Measurements from ENCODE around the gene RPF1.
A peak's percentile ranks its signal among the peaks of the same experiment; 100 is the strongest.
"Not testable (repeated sequence)": the region's sequence is repeated elsewhere in the genome, so short reads cannot be mapped to it uniquely, and the experiment has no call there.

Gene RPF1, protein sequence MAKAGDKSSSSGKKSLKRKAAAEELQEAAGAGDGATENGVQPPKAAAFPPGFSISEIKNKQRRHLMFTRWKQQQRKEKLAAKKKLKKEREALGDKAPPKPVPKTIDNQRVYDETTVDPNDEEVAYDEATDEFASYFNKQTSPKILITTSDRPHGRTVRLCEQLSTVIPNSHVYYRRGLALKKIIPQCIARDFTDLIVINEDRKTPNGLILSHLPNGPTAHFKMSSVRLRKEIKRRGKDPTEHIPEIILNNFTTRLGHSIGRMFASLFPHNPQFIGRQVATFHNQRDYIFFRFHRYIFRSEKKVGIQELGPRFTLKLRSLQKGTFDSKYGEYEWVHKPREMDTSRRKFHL

DNA sequence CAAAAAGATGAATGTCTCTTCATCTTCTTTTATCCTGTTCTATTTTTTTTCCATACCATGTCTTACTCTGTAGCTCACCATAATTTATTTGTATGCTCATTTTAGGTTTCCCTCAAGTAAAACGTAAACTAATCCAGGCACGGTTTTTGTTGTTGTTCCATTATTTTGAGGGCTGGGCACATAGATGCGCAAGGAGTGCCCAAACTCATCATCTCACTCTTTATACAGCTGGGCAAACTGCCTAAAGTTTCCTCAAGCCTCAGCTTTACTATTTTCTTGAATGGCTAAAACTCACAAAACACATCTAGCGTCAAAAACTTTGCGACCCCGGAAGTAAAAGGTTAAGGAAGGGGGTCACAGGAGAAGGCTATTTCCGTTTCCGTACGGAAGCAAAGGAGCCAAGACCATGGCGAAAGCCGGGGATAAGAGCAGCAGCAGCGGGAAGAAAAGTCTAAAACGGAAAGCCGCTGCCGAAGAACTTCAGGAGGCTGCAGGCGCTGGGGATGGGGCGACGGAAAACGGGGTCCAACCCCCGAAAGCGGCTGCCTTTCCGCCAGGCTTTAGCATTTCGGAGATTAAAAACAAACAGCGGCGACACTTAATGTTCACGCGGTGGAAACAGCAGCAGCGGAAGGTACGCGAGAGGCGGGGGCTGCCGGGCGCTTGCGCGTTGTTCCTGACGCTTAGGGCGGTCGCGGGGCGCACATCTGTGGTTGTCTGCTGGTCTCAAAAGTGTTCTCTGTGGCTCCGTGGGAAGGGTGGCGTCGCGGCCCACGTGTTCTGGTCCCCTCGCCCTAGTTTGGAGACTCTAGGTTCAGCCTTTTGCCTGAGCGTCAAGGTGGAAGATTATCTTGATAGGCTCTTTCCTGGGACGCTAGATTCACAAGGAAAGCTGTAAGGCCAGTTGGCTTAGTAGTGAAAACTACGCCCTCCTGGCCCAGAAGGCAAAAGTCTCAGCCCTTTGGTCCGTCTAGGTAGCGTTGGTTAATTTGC, at the start of gene RPF1:
Gene RPF1 (plus strand): TSS at position 391 of the 993 bp plus-strand sequence. CDS start 16 bp downstream, at position 407.
- DNase-seq = peak; percentile 77

DNA sequence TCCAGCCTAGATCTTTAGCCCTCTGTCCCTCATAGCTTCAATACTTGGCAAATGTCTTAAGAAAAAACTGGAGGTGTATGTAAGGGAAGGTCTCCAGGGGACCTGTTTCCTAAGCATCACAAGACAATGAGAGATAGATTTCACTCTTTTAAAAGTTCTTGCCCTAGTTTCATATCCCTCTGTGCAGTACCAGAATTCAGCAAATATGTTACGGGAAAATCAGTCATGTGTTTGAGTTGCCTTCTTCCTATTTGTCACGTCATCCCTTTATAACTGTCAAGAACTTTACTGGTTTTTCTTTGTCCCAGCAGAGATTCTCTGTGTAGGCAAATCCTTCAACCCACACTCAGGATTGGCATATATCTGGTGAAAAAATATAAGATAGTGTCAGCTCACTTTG, 48.5 kb upstream of the RPF1 start:
- no peak for DNase-seq

DNA sequence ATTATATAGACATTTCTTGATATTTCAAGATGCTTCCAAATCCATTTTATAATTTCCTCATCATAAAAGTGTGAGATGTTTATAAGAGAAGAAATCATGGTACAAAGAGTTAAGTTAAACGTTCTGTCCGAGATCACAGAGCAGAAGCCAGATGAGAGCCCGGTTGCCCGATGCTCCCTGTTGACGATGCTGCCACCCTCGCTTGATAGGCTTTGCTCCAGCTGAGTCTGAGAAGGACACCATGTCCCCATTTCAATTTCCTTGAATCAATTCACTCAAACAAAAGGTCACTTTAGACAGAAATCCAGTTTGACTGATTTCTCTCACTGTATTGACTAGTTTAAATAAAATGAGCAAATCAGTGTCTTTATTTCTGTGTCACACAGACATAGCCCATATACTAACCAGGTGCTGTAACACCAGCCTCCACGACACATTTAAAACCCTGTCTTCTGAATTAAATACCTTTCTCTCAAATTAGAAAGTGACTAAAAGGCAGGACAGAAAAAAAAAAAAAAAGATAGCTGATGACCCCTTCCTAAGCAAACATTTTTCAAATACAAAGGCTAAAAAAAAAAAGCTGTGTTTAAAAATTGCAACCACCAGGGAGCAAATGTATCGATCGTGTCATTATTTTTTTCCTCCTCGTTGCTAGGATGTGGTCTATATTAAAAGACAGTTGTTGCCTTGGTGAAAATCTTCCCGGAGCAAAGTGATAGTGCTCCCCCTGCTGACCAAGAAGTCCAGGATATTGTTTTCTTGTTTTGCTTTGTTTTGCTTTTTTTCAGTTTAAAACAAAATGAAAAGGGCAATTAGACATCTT, 45.6 kb upstream of the RPF1 start:
- DNase-seq = peak; percentile 16

DNA sequence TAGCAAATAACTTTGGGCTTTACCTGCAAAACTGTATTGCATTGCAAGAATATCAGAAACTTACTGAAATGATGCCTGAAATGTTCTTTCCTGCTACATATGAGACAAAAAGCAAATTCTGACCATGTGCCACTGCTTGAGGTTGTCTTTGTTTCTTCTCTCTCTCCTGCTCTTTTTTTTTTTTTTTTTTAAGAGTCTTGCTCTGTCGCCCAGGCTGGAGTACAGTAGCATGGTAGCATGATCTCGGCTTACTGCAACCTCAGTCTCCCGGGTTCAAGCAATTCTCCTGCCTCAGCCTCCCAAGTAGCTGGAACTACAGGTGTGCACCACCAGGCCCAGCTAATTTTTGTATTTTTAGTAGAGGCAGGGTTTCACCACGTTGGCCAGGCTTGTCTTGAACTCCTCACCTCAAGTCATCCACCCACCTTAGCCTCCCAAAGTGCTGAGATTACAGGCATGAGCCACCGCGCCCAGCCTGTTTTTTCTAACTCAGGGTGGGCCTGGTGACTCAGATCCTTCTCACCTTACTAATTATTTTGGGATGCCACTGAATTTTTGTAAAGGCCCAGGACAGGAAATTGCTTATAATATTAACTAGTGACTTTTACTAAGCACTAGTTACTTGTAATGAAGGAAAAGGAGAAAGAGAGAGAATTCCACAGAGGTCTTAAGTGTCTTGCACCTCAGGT, 44.8 kb upstream of the RPF1 start:
- no peak for DNase-seq

DNA sequence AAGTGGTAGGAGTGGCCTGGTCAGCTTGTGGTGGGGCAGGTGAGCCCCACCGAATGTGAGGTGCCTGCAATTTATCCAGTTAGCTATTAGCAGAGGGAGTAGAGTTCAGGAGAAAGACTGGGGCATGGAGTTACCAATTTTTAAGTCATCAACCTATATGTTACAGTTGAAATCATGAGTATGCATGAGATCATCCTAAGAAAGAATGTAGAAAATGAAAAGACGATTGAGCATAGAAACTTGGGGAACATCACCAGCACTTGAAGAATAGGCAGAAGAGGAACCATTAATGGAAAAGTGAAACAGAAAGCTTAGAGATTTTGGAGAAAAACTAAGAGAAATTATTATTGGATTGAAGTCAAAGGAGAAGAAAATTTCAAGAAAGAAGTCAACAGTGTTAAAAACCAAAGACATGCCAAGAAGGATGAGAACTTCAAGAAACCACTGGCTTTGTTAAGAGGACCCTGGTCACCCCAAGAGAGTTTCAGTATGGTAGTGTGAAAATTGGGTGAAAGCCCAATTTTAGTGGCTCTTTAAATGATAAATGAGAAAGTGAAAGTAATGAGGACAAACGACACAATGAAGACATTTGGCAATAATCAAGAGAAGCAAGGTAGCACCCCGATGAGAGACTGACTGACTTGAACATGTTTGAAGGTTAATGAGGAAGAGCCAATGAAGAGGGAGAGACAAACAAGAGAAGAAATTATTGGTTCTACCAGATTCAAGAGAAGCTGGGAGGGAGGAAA, 44.1 kb upstream of the RPF1 start:
- DNase-seq = no peak

DNA sequence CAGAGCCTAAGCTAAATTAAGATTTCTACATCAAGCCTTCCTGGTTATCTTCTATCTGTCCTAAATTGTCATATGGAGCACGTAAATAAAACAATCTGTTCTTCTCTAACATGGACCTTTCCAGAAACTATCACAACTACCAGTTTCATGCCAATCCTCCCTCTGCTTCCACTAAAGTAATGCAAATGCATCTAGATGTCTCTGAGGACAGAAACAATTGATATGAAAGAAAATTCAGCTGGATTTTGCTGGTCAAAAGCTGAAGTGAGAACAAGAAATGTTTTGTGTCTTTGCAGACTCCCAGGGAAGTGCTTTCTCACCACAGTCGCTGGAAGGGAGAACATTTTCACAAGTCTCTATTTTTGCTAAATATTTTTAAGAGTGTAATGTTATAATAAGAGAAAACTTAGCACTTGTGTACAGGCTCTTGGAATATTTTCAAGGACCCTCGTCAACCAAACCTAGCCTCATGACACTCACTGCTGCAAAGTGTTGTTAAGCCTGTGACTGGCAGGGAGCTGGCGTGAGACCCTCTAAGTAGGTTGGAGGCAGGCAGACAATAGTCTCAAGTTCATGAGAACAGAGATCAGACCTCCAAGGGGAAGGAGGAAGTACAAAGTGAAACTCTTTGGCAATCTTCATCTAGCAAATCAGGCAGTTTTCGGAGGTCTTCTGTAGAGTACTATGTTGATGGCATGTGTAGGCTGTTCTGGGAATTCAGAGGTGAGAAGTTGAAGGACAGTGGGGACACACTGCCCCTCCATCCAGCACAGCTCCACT, 42.0 kb upstream of the RPF1 start:
- no peak for DNase-seq

DNA sequence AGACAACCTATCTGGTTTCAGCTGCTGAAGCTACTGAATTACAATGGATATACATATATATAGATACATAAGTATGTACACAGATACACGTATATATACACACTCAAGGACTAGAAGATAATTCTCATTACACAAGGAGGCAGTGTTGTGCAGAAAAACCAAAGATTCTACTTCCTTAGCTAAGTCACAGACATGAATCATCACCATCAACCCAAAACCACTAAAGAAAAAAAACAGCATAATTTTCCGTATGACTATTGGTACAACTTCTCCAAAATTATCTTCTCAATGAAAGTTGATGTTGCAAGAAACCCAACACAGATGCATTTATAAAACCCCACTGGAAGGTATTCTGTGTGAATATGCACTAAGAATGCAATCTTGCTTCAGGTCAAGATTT, 36.8 kb upstream of the RPF1 start:
- DNase-seq = peak; percentile 64

DNA sequence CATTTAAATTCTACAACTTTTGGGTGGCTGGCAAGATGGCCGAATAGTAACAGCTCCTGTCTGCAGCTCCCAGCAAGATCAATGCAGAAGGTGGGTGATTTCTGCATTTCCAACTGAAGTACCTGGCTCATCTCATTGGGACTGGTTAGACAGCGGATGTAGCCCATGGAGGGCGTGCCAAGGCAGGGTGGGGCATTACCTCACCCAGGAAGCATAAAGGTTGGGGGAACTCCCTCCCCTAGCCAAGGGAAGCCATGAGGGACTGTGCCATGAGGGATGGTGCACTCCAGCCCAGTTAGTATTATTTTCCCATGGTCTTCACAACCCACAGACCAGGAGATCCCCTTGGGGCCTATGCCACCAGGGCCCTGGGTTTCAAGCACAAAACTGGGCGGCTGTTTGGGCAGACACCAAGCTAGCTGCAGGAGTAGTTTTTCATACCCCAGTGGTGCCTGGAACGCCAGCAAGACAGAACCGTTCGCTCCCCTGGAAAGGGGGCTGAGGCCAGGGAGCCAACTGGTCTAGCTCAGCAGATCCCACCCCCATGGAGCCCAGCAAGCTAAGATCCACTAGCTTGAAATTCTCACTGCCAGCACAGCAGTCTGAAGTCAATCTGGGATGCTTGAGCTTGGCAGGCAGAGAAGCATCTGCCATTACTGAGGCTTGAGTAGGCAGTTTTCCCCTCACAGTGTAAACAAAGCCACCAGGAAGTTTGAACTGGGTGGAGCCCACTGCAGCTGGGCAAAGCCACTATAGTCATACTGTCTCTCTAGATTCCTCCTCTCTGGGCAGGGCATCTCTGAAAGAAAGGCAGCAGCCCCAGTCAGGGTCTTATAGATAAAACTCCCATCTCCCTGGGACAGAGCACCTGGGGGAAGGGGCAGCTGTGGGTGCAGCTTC, 36.1 kb upstream of the RPF1 start:
- DNase-seq = not testable (repeated sequence)

DNA sequence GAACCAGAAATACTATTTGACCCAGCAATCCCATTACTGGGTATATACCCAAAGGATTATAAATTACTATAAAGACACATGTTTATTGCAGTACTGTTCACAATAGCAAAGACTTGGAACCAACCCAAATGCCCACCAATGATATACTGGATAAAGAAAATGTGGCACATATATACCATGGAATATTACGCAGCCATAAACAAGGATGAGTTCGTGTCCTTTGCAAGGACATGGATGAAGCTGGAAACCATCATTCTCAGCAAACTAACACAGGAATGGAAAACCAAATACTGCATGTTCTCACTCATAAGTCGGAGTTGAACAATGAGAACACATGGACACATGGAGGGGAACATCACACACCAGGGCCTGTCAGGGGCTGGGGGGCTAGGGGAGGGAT, 30.4 kb upstream of the RPF1 start:
- not testable (repeated sequence) for DNase-seq

DNA sequence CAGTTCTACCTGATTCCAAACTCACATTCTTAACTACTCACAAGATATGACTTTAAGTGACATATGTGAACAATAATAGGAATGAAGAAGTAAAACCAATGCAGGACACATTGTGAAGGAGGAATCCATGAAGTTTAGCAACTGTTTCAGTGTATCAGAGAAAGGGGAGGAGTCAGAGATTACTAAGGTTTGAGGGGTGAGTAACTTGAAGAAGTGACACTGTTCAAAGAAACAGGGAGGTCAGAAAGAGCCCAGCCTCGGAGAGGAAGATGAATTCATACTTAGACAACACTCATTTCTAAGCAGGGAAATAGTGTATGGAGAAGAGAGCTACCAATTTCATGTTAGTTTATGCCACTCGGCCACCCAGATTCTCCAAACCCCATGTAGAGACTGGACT, 28.2 kb upstream of the RPF1 start:
- no peak for DNase-seq

DNA sequence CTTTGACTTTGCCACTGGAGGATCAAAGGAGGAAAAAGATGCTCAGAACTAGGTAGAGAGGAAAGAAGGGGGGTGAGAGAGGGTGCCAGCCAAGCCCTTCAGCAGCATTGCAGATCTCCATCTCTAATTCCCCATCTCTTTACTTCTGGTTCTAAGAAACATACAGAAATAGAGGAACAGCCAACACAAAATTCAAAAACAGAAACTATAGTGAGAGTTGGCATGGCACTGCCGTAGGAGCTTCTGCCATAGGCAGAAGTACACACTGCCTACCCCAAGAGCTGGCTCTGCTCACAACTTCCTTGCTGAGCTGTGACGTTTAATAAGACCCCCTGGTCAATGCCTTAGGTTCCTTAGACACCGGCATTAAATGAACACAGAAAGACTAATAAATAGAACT, 26.6 kb upstream of the RPF1 start:
- no peak for DNase-seq

DNA sequence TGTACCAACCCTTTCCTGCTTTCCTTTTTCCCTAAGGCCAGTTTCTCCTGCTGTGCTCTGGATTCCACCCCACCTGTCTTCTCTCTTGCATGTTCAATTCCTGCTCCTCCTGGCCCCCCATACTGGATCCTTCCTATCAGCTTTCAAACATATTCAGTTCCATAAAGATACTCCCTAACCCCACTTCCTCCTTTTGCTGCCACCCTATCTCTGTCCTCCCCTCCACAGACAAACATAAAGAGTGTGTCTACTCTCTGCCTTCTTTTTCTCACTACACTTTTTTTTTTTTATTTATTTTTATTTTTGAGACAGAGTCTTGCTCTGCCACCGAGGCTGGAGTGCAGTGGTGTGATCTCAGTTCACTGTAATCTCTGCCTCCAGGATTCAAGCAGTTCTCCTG, 16.9 kb upstream of the RPF1 start:
- no peak for DNase-seq

DNA sequence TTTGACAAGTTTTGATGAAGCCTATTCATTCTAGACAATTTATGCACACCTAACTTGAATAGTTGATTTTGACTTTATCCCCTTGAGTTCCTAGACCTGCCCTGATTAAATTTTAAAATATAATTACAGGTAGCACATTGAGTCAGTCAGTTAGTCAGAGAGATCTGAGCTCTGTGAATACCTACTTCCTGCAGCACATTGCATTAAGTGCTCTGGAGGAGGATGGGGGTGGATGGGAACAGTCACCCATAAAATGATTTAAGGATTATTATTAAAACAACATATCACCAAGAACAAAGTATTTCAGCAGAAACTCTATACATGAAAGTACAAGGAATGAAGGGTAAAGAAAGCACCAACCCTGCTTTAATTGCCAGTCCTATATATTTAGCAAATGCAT, 11.8 kb upstream of the RPF1 start:
- DNase-seq = no peak

DNA sequence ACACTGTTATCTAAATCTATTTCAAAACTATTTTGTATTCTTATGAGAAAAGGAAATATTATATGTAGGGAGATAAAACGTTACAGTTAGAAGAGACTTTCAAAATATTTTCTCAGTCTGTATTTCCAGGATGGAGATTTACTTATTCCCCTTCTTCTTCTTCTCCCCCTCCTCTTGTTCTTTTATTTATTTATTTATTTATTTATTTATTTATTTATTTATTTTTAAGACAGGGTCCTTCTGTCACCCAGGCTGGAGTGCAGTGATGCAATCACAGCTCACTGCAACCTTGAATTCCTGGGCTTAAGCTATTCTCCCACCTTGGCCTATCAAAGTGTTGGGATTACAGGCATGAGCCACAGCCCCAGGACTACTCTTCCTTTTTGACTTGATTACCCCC, 2.8 kb upstream of the RPF1 start:
- DNase-seq = no peak

DNA sequence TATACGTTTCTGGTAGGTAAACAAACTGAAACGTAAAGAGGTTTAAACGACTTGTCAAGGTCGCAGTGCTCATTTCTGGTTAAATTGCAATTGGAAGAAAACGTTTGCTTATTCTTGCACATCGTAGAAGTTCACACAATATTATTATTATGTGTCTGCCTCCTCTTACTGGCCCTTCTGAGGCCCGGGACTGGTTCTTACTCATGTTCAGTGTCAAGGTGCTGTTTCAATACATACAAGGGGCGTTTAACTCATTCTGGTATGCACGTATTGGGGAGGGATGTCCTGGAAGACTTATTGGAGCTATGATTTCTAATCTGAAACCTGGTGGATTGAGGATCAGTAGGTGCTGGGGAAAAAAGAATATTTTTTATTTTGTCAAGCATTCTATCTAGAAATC, 932 bp downstream of the RPF1 start:
- DNase-seq = no peak

DNA sequence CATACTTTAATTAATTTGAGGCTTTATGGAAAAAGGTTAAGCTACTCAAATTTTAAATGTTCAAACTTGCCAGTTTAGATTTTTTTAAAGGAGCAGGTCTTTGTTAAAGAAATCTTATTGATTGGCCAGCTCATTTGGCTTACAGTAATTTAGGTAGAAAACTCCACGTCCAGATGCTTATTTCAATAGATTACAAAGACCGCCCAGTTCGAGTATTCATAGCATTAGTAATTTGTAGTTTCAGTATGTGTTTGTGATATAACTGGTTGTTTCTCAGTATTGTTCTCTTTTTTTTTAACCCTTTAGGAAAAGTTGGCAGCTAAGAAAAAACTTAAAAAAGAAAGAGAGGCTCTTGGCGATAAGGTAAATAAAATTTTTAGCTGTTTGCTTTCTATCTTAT, 1.6 kb downstream of the RPF1 start:
- no peak for DNase-seq

DNA sequence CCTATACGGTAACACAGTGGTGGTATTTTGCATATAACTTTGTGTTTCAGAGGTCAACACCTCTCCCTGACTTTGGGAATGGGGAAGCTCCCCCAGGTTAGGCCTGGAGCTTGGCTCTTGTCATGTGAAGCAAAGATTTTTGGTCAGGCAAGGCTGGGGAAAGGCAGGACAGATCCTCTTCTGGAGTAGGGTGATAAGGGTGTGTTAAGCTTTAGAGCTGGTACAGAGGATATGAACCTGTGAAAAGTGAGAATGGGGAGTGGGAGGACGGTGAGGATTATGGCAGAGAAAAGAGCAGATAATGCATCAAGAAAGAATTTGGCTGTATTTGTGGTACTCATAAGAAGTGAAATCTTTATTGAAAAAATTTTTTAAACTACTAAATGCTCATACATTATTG, 2.3 kb downstream of the RPF1 start:
- DNase-seq = no peak

DNA sequence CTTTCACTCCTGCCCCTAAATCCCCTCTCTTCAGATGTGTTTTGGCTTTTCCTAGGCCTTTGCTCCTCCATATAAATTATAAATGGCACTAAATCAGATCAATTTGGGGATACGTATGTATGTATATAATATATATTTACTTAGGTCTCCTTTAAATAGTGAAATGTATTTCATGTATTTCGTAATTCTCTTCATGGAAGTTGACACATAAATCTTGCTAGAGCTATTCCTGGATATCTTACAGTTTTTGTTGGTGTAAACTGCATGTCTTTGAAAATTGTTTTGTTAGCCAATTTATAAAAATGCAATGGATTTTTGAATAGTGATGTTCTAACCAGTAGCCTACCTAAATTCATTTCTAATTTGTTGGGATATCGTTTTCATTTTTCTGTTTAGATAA, 9.0 kb downstream of the RPF1 start:
- DNase-seq = no peak

DNA sequence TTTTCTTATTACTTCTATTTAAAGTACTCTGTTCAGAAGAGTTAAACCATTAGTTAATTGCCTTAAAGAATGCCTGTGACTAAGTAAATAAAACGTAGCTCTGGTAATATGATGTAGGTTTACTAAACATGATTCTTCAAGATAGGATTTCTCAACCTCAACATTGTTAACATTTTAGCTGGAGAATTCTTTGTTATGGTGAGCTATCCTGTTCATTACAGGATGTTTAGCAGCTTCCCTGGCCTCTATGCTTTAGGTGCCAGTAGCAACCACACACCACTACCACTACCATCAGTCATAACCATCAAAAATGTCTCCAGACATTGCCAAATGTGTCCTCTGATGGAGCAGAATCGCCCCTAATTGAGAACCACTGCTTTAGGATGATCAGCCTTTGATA, 10.7 kb downstream of the RPF1 start:
- no peak for DNase-seq

DNA sequence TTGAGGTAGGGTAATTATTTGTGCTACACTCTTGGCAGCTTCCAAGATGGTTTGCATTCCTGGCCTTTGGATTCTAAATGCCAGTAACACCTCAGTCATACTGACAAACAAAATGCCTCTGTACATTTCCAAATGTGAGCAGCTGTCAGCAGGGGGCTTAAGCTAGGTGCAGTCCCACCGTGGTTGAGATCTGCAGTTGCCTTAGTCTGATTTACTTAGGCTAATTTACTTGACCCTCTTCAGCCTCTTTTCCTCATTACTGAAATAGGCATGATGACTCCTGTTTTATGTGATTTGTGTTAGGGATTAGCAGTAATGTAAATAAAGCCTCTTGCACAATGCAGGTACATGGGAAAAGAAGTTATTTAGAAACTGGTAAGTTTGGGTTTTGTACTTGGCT, 13.7 kb downstream of the RPF1 start:
- DNase-seq = no peak

Measured in NCI-H226 (cell line).